ENCODE measurements around the gene NENF. TPM values are rescaled to one million over a fixed set of nuclear protein-coding genes. Genes with fewer than 3 reads are reported as not detected.

The NENF gene
- total RNA-seq, 2 experiments from 2014 or later: 21.2 to 22.4 TPM

GRCh38 chr1:212440419-212440818 is 7.7 kb downstream of the NENF start:
- Histone ChIP-seq H3K4me1 (ENCODE audit: insufficient read depth, low read length) (no peaks in the 10 kb centered on the region), H3K27ac (ENCODE audit: low read depth in 1 of 2, low read length in 2 of 2) (no peak overlapping the region), H3K9me3 (ENCODE audit: control insufficient read depth in 1 of 2, insufficient read depth in 1 of 2, low read length in 2 of 2) (no peaks in the 10 kb centered on the region), H3K27me3 (ENCODE audit: control insufficient read depth in 1 of 2, insufficient read depth in 2 of 2, low read length in 2 of 2) (no peaks in the 10 kb centered on the region), H3K4me3 (ENCODE audit: low read length) (no peak overlapping the region), H3K36me3 (ENCODE audit: insufficient read depth, low read length) (peaks cover 9% of the 10 kb centered on the region)
- ATAC-seq (ENCODE audit: poor library complexity) (no peak), DNase-seq (no peak)
- ChIA-PET POLR2A (interaction anchor here (0.6 kb wide), 1 partner anchor 87 kb away, joined by 3 read pairs; no protein-coding TSS in a partner anchor), CTCF (interaction anchor here (1.6 kb wide), 1 partner anchor 15 kb away, joined by 4 read pairs; no protein-coding TSS in a partner anchor)
- TF ChIP-seq, protein P1, sequence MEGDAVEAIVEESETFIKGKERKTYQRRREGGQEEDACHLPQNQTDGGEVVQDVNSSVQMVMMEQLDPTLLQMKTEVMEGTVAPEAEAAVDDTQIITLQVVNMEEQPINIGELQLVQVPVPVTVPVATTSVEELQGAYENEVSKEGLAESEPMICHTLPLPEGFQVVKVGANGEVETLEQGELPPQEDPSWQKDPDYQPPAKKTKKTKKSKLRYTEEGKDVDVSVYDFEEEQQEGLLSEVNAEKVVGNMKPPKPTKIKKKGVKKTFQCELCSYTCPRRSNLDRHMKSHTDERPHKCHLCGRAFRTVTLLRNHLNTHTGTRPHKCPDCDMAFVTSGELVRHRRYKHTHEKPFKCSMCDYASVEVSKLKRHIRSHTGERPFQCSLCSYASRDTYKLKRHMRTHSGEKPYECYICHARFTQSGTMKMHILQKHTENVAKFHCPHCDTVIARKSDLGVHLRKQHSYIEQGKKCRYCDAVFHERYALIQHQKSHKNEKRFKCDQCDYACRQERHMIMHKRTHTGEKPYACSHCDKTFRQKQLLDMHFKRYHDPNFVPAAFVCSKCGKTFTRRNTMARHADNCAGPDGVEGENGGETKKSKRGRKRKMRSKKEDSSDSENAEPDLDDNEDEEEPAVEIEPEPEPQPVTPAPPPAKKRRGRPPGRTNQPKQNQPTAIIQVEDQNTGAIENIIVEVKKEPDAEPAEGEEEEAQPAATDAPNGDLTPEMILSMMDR (IDR thresholded peaks at IDR 0.05): no peak
- H3K27ac Mint-ChIP-seq: no peak overlapping the region
- H3K4me1 Mint-ChIP-seq (ENCODE audit: low read depth): peaks cover 11% of the 10 kb centered on the region
- no peak overlapping the region for H3K4me3 Mint-ChIP-seq
- H3K36me3 Mint-ChIP-seq (ENCODE audit: low read depth): peaks cover 20% of the 10 kb centered on the region
- intact Hi-C loops (cut with DNase I, micrococcal nuclease): no loop called here
- H3K9me3 Mint-ChIP-seq: no peaks in the 10 kb centered on the region
- no peaks in the 10 kb centered on the region for H3K27me3 Mint-ChIP-seq

DNA sequence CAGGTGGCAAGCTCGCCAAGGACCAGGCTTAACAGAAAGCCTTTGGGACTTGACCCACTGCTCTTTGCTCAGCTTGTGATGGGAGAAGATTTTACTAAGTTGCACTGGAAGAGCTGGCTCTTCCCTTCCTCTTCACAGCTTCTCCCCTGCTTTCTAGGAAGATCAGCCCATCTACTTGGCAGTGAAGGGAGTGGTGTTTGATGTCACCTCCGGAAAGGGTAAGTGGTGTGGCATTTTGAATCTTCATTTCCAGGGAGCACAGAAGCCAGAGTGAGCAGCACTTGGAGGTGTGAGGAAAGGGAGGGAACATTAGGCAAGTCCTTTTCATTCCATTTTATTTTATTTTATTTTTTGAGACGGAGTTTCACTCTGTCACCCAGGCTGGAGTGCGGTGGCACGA is 9.7 kb downstream of the NENF start:
- ATAC-seq (ENCODE audit: poor library complexity) (no peak), DNase-seq (no peak)
- H3K36me3 Mint-ChIP-seq (ENCODE audit: low read depth): peaks cover 30% of the 10 kb centered on the region
- Histone ChIP-seq H3K9me3 (ENCODE audit: control insufficient read depth in 1 of 2, insufficient read depth in 1 of 2, low read length in 2 of 2) (no peaks in the 10 kb centered on the region), H3K27me3 (ENCODE audit: control insufficient read depth in 1 of 2, insufficient read depth in 2 of 2, low read length in 2 of 2) (no peaks in the 10 kb centered on the region), H3K4me3 (ENCODE audit: low read length) (no peak overlapping the region), H3K27ac (ENCODE audit: low read depth in 1 of 2, low read length in 2 of 2) (no peak overlapping the region), H3K4me1 (ENCODE audit: insufficient read depth, low read length) (no peaks in the 10 kb centered on the region), H3K36me3 (ENCODE audit: insufficient read depth, low read length) (peaks cover 17% of the 10 kb centered on the region)
- TF ChIP-seq, protein P1 (IDR thresholded peaks at IDR 0.05): no peak
- H3K27ac Mint-ChIP-seq: no peak overlapping the region
- ChIA-PET CTCF (interaction anchor here (1.2 kb wide), 1 partner anchor 14 kb away, joined by 3 read pairs; no protein-coding TSS in a partner anchor), POLR2A (no interaction called here)
- peaks cover 11% of the 10 kb centered on the region for H3K4me1 Mint-ChIP-seq (ENCODE audit: low read depth)
- H3K4me3 Mint-ChIP-seq: no peak overlapping the region
- intact Hi-C loops (cut with DNase I, micrococcal nuclease): no loop called here
- no peaks in the 10 kb centered on the region for H3K9me3 Mint-ChIP-seq
- no peaks in the 10 kb centered on the region for H3K27me3 Mint-ChIP-seq

DNA sequence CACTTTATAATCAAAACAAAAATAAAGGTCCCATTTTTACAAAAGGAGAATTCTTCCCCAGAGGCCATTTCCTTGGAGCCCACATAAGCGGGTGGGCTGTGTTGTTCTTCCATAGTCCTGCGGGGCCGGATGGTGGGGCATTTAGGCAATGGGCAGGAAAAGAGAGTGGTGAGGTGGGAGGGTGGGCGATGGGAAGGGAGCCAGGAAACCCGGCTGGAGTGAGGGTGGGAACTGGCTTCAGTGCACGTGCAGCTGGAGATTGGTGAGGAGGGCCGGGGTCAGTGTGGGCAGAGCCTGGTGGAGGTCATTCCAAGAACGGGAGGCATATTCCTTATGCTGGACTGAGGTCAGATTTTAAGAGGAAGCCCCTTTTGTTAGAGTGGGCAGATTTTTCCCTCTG is 13.6 kb downstream of the NENF start:
- H3K4me1 Mint-ChIP-seq (ENCODE audit: low read depth): no peaks in the 10 kb centered on the region
- H3K27me3 Mint-ChIP-seq: no peaks in the 10 kb centered on the region
- no peak overlapping the region for H3K27ac Mint-ChIP-seq
- Histone ChIP-seq H3K36me3 (ENCODE audit: insufficient read depth, low read length) (peaks cover 17% of the 10 kb centered on the region), H3K27ac (ENCODE audit: low read depth in 1 of 2, low read length in 2 of 2) (no peak overlapping the region), H3K9me3 (ENCODE audit: control insufficient read depth in 1 of 2, insufficient read depth in 1 of 2, low read length in 2 of 2) (no peaks in the 10 kb centered on the region), H3K4me1 (ENCODE audit: insufficient read depth, low read length) (no peaks in the 10 kb centered on the region), H3K27me3 (ENCODE audit: control insufficient read depth in 1 of 2, insufficient read depth in 2 of 2, low read length in 2 of 2) (no peaks in the 10 kb centered on the region), H3K4me3 (ENCODE audit: low read length) (no peak overlapping the region)
- DNase-seq: no peak
- CTCF ChIA-PET: no interaction called here
- POLR2A ChIA-PET: no interaction called here
- no peak for ATAC-seq (ENCODE audit: poor library complexity)
- H3K4me3 Mint-ChIP-seq: no peak overlapping the region
- intact Hi-C loops (cut with DNase I, micrococcal nuclease): no loop called here
- H3K9me3 Mint-ChIP-seq: no peaks in the 10 kb centered on the region
- peaks cover 30% of the 10 kb centered on the region for H3K36me3 Mint-ChIP-seq (ENCODE audit: low read depth)
- TF ChIP-seq, protein P1 (IDR thresholded peaks at IDR 0.05): no peak
